A549 treated with AZD9567 at 1 μM for 4 hours (cell line): ENCODE measurements around the gene ADAM20. TPM values are rescaled to one million over a fixed set of nuclear protein-coding genes. Genes with fewer than 3 reads are reported as not detected.

Experiments
- total RNA-seq: library from RNA; stranded (reverse); fragments of 200-300 nt; extraction: Qiagen RNA extraction; gene quantifications from 5 replicates; pipeline ENCODE4 v1.2.3, GENCODE V29; 2022; ENCODE audit not compliant: insufficient read depth

ADAM20 gene
- total RNA-seq: 0.02 to 0.03 TPM in 2 of 5 replicates, not detected in the others

GRCh38 chr14:70534904-70535303 is at the start of gene ADAM20:
Gene ADAM20, minus strand, starts transcription at chr14:70535004. Its CDS starts 10,247 bp downstream, at chr14:70524757.

Other genes starting within 250 kb of the ADAM20 start
- gene COX16, start 175.3 kb downstream of the ADAM20 start, total RNA-seq: 55.4 to 63.5 TPM (median 59.9 TPM) in 5 replicates
- 7.2 to 11.9 TPM (median 9.3 TPM) in 5 replicates for gene SYNJ2BP, start 117.9 kb downstream of the ADAM20 start, total RNA-seq
- gene ADAM21, start 82.8 kb downstream of the ADAM20 start, total RNA-seq: 0.02 to 0.06 TPM (median 0.05 TPM) in 3 of 5 replicates, not detected in the others
- gene MED6, start 65.7 kb upstream of the ADAM20 start, total RNA-seq: 40.5 to 44.9 TPM (median 43.9 TPM) in 5 replicates
- gene TTC9, start 106.9 kb upstream of the ADAM20 start, total RNA-seq: 2.3 to 2.9 TPM (median 2.6 TPM) in 5 replicates